H1 (cell line): Measurements from ENCODE around the gene TPT1. TPM values are rescaled to one million over a fixed set of nuclear protein-coding genes. Genes with fewer than 3 reads are reported as not detected.

Experiments used
- CTCF ChIA-PET: fragments of 300-600 bp; sonication (Branson Sonifier 250); formaldehyde crosslinking; loops from one replicate; lab custom pipeline; 2021; ENCODE audit not compliant: partially characterized antibody; lab: Charles Lee
- POLR2A ChIA-PET: fragments of 300-600 bp; sonication (Branson Sonifier 250); formaldehyde crosslinking; loops from one replicate; lab custom pipeline; 2021; ENCODE audit warnings: inconsistent platforms; ENCODE audit not compliant: partially characterized antibody; lab: Charles Lee
- DNase-seq, 2 experiments: peaks; one replicate each; pipeline versions ENCODE4 v3.0.0 to v3.0.0-alpha.2; 2010 to 2022; ENCODE audit warnings: low spot score in 2 of 2, low read depth in 1 of 2, mixed read lengths in 1 of 2
- FAIRE-seq: peaks from 2 replicates; lab custom pipeline; 2011; peaks lifted over from hg19 to GRCh38; lab: Jason Lieb, UNC
- H2AFZ ChIP-seq: 2 replicates; pipeline ENCODE4 v1.8.1; 2012; ENCODE audit warnings: low read length, inconsistent platforms
- H2AK5ac ChIP-seq: 2 replicates; pipeline ENCODE4 v1.6.1; 2013; ENCODE audit warnings: low read depth, low read length
- H2BK120ac ChIP-seq: replicated peaks from 2 replicates; pipeline ENCODE3; 2013; ENCODE audit warnings: low read depth, low read length, inconsistent platforms
- H2BK12ac ChIP-seq: 2 replicates; pipeline ENCODE4 v1.6.1; 2013; ENCODE audit warnings: low read depth, low read length
- H2BK15ac ChIP-seq: 2 replicates; pipeline ENCODE4 v1.6.1; 2013; ENCODE audit warnings: low read length
- H2BK20ac ChIP-seq: 2 replicates; pipeline ENCODE4 v1.6.1; 2013; ENCODE audit warnings: low read length
- H2BK5ac ChIP-seq: 2 replicates; pipeline ENCODE4 v1.6.1; 2013; ENCODE audit warnings: low read depth, low read length
- H3K14ac ChIP-seq: 2 replicates; pipeline ENCODE4 v1.6.1; 2013; ENCODE audit warnings: inconsistent platforms; ENCODE audit not compliant: insufficient read length
- H3K18ac ChIP-seq: 2 replicates; pipeline ENCODE4 v1.6.1; 2013; ENCODE audit warnings: low read length; ENCODE audit errors: extremely low read depth
- H3K23ac ChIP-seq: 2 replicates; pipeline ENCODE4 v1.6.1; 2013; ENCODE audit warnings: inconsistent platforms; ENCODE audit not compliant: insufficient read length
- H3K23me2 ChIP-seq: 2 replicates; pipeline ENCODE4 v1.6.1; 2013; ENCODE audit warnings: low read depth, low read length
- H3K27ac ChIP-seq: 2 replicates; pipeline ENCODE4 v1.6.1; 2011; ENCODE audit warnings: low read depth, low read length, inconsistent platforms
- H3K27me3 ChIP-seq, 4 experiments: replicated peaks in 1 of 4; 1 replicate in 1 of 4; 2 replicates in 3 of 4; pipeline versions ENCODE4 v1.6.1 to v1.8.1; 2011 to 2013; ENCODE audit warnings: low read length in 3 of 4, mild to moderate bottlenecking in 3 of 4, inconsistent platforms in 2 of 4, mixed read lengths in 2 of 4, moderate library complexity in 1 of 4; ENCODE audit not compliant: control insufficient read depth in 3 of 4, insufficient read depth in 3 of 4; ENCODE audit errors: extremely low read depth in 1 of 4
- H3K36me3 ChIP-seq, 4 experiments: 2 replicates each; pipeline versions ENCODE4 v1.6.1 to v1.8.1; 2011 to 2013; ENCODE audit warnings: mild to moderate bottlenecking in 4 of 4, low read length in 3 of 4, moderate library complexity in 2 of 4, control low read depth in 1 of 4, inconsistent platforms in 1 of 4; ENCODE audit not compliant: insufficient read depth in 4 of 4, control insufficient read depth in 2 of 4
- H3K4ac ChIP-seq: replicated peaks from 2 replicates; pipeline ENCODE3; 2013; ENCODE audit warnings: low read length, low read depth, mixed read lengths, inconsistent platforms; ENCODE audit not compliant: insufficient read length
- H3K4me1 ChIP-seq, 4 experiments: replicated peaks in 1 of 4; 1 replicate in 1 of 4; 2 replicates in 3 of 4; pipeline versions ENCODE4 v1.6.1 to v1.8.1; 2011 to 2013; ENCODE audit warnings: low read length in 3 of 4, inconsistent platforms in 2 of 4, mixed read lengths in 1 of 4; ENCODE audit not compliant: insufficient read depth in 4 of 4, control insufficient read depth in 3 of 4
- H3K4me2 ChIP-seq, 2 experiments: 2 replicates each; pipeline versions ENCODE4 v1.6.1 to v1.8.1; 2011 to 2013; ENCODE audit warnings: low read depth in 2 of 2, low read length in 2 of 2, control low read depth in 1 of 2, inconsistent platforms in 1 of 2, mild to moderate bottlenecking in 1 of 2; ENCODE audit not compliant: insufficient read depth in 1 of 2
- H3K4me3 ChIP-seq, 4 experiments: fragments of 200-600, 300-600 bp in 1 of 4; sonication (generic), shearing (Covaris generic), sonication (Bioruptor Twin) in 1 of 4; 2 replicates each; pipeline versions ENCODE4 v1.5.1 to v1.8.1; 2011 to 2016; ENCODE audit warnings: low read length in 4 of 4, low read depth in 3 of 4, control low read depth in 2 of 4, inconsistent platforms in 2 of 4, mild to moderate bottlenecking in 2 of 4, mixed read lengths in 1 of 4, moderate library complexity in 1 of 4; ENCODE audit not compliant: insufficient read depth in 2 of 4; ENCODE audit errors: extremely low read depth in 1 of 4
- H3K56ac ChIP-seq: replicated peaks from 2 replicates; pipeline ENCODE3; 2013; ENCODE audit warnings: low read depth, mild to moderate bottlenecking, mixed read lengths, low read length, inconsistent platforms; ENCODE audit not compliant: insufficient read length
- H3K79me1 ChIP-seq: 2 replicates; pipeline ENCODE4 v1.6.1; 2013; ENCODE audit warnings: low read depth, low read length, control low read depth
- H3K79me2 ChIP-seq, 2 experiments: 2 replicates each; pipeline versions ENCODE4 v1.6.1 to v1.8.1; 2012 to 2013; ENCODE audit warnings: low read length in 2 of 2, mild to moderate bottlenecking in 2 of 2, inconsistent platforms in 1 of 2; ENCODE audit not compliant: insufficient read depth in 2 of 2, control insufficient read depth in 1 of 2
- H3K9ac ChIP-seq, 4 experiments: replicated peaks in 1 of 4; 1 replicate in 1 of 4; 2 replicates in 3 of 4; pipeline versions ENCODE4 v1.6.1 to v1.8.1; 2011 to 2013; ENCODE audit warnings: low read depth in 3 of 4, low read length in 3 of 4, control low read depth in 2 of 4, mild to moderate bottlenecking in 2 of 4, moderate library complexity in 2 of 4, inconsistent platforms in 1 of 4; ENCODE audit errors: extremely low read depth in 1 of 4
- H3K9me3 ChIP-seq, 2 experiments: 2 replicates each; pipeline versions ENCODE4 v1.6.1 to v1.8.1; 2012 to 2013; ENCODE audit warnings: mild to moderate bottlenecking in 2 of 2, moderate library complexity in 2 of 2, control low read depth in 1 of 2, inconsistent platforms in 1 of 2, low read depth in 1 of 2, low read length in 1 of 2, mixed read lengths in 1 of 2; ENCODE audit not compliant: insufficient read depth in 2 of 2
- H4K20me1 ChIP-seq, 2 experiments: replicated peaks in 1 of 2; 2 replicates each; pipeline versions ENCODE3 to v1.8.1; 2011 to 2013; ENCODE audit warnings: inconsistent platforms in 2 of 2, low read length in 2 of 2, mild to moderate bottlenecking in 1 of 2; ENCODE audit not compliant: insufficient read depth in 2 of 2, control insufficient read depth in 1 of 2
- H4K5ac ChIP-seq: 2 replicates; pipeline ENCODE4 v1.6.1; 2013; ENCODE audit warnings: low read length, low read depth, mixed read lengths, inconsistent platforms; ENCODE audit not compliant: insufficient read length
- H4K8ac ChIP-seq: 2 replicates; pipeline ENCODE4 v1.8.0; 2013; ENCODE audit warnings: mild to moderate bottlenecking, moderate library complexity, low read length, inconsistent platforms; ENCODE audit not compliant: insufficient read depth; ENCODE audit errors: extremely low read depth
- H4K91ac ChIP-seq: replicated peaks from 2 replicates; pipeline ENCODE3; 2013; ENCODE audit warnings: low read length, mixed read lengths, inconsistent platforms; ENCODE audit not compliant: insufficient read length
- CEBPB ChIP-seq: IDR thresholded peaks from 2 replicates; pipeline ENCODE4 v1.6.1; 2012; ENCODE audit warnings: low read depth, low read length
- MAFK ChIP-seq: IDR thresholded peaks from 2 replicates; pipeline ENCODE4 v1.6.1; 2012; ENCODE audit warnings: low read depth, mild to moderate bottlenecking, improper control_type of control experiment, low read length
- TCF12 ChIP-seq: IDR thresholded peaks from 2 replicates; pipeline ENCODE4 v1.6.1; 2011; ENCODE audit warnings: low read depth, mild to moderate bottlenecking, low read length
- WGBS, 2 experiments: shearing (Covaris generic) in 1 of 2; methylation state at CpG; one replicate each; pipeline versions ENCODE4 v1.1.6 to v1.1.7; 2013 to 2015; ENCODE audit warnings: low lambda C conversion rate in 2 of 2, mixed read lengths in 2 of 2, inconsistent platforms in 1 of 2, low coverage in 1 of 2, missing lambda C conversion rate in 1 of 2; ENCODE audit not compliant: insufficient replicate concordance in 2 of 2, insufficient coverage in 1 of 2, insufficient read length in 1 of 2; ENCODE audit errors: extremely low coverage in 1 of 2, missing lambda C conversion rate in 1 of 2; 5-methylcytosine and 5-hydroxymethylcytosine counted together
- polyA plus RNA-seq, 7 experiments: library from polyadenylated mRNA; depleted of rRNA in 3 of 7; stranded (reverse) in 5 of 7; unstranded in 2 of 7; fragments of >200 nt in 5 of 7; fragments of 200-250 nt in 2 of 7; gene quantifications; 1 replicate in 5 of 7; 2 replicates in 1 of 7; 4 replicates in 1 of 7; pipeline versions ENCODE4 v1.2.1 to v1.2.3, GENCODE V29; 2011 to 2013; ENCODE audit warnings: missing spikeins in 2 of 7, mixed read lengths in 2 of 7
- total RNA-seq: library from RNA; stranded (reverse); fragmentation: NEBNext Ultra II Directional; extraction: Animal tissue kit (Norgen Biotek cat#: 25700); gene quantifications from 2 replicates; pipeline ENCODE4 v1.2.1, GENCODE V29; 2021

TPT1 gene
- total and polyA plus RNA-seq, 2 of the 8 experiments (the other 6 are each of a cell fraction or from before 2014, with no cell fraction given), result 2,245 to 2,279 TPM

DNA sequence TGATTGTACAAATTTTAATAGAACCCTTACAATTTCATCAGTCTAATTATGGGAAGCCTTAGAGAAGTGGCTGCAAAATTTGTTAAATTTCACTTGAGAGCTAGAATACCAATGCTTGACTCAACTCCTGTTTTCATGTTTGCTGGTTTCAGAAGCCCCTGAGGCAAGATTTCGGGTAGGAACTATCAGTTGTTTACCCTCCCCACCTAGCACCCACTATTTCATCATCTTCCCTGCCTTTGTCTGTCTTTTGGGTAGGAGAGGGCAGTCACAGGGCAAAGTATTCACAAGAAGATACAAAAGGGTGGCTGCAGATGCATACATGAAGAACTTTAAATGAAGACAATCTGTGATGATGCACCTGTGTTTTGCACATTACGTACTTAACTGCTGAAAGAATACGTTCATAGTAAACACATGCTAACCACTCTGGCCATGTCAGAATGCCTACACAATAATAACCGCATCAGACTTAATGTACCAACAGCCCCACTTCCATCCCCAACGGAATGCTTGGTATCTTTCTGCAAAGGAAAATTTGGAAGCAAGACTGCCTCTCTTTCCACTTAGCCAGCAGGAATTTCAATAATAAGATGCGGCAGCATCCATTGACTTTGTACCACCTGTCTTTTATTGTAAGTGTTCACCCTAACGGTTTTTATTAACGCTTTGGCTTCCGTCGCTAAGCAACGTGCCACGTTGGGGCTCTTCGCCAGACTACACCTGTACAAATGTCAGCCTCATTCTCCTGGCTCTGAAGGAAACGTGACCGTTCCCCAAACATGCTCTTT is 30.4 kb downstream of the TPT1 start:
- Histone ChIP-seq H2AFZ (peak overlapping the region; percentile 55; the same call in 1 of the 2 replicates), H3K23ac (no peak overlapping the region), H3K79me2 (no peaks in the 10 kb centered on the region; a peak in 1 of 4 replicates), H3K56ac (no peak overlapping the region), H3K36me3 (no peaks in the 10 kb centered on the region), H3K4me2 (peak overlapping the region; percentile 81 to 83), H2BK120ac (no peak overlapping the region), H3K4ac (no peak overlapping the region), H3K9me3 (no peaks in the 10 kb centered on the region), H2BK20ac (peak overlapping the region; percentile 76; the same call in 1 of the 2 replicates), H4K5ac (no peak overlapping the region), H2AK5ac (no peak overlapping the region), H2BK15ac (peak overlapping the region; percentile 97), H3K4me1 (peaks cover 0 to 17% (median 12%) of the 10 kb centered on the region in 4 experiments), H3K23me2 (peaks cover 9% of the 10 kb centered on the region; the same call in 1 of the 2 replicates), H3K14ac (no peak overlapping the region), H3K27me3 (no peaks in the 10 kb centered on the region), H3K4me3 (peak overlapping the region; percentile 9 to 65 (median 44); a peak in 7 of 8 replicates), H2BK5ac (peak overlapping the region; percentile 80; the same call in 1 of the 2 replicates), H3K27ac (no peak overlapping the region), H4K91ac (peak overlapping the region; percentile 56), H4K20me1 (no peaks in the 10 kb centered on the region), H4K8ac (no peak overlapping the region), H3K18ac (peak overlapping the region; percentile 95; the same call in 1 of the 2 replicates), H3K79me1 (no peaks in the 10 kb centered on the region), H2BK12ac (peak overlapping the region; percentile 84), H3K9ac (peak overlapping the region in 1 of 4 experiments; percentile 29; a peak in 2 of 7 replicates)
- POLR2A ChIA-PET, result interaction anchor here (0.7 kb wide), 1 partner anchor 98 kb away, joined by 3 read pairs; no protein-coding TSS in a partner anchor
- no peak for DNase-seq
- CTCF ChIA-PET, result interaction anchor here (0.7 to 6.0 kb wide), 10 partner anchors 9 to 268 kb away, joined by 3 to 75 read pairs (median 5); no protein-coding TSS in a partner anchor
- WGBS, 2 experiments, result 27% methylated on average over 15 of the region's 15 CpGs; no CpG with 5 or more reads in 1 of the 2 experiments
- TF ChIP-seq MAFK, result no peak
- no peak for TF ChIP-seq TCF12
- peak; percentile 31; the same call in 1 of the 2 replicates for TF ChIP-seq CEBPB
- peak; percentile 79 for FAIRE-seq
